Progenitor cell of endocrine pancreas (in vitro differentiated cells): Measurements from ENCODE around the gene HOXD12. TPM values are rescaled to one million over a fixed set of nuclear protein-coding genes. Genes with fewer than 3 reads are reported as not detected.

ENCODE experiments used
- DNase-seq: peaks from one replicate; pipeline ENCODE4 v3.0.0; 2021; ENCODE audit warnings: low spot score; ENCODE audit not compliant: unreplicated experiment
- H3K27ac Mint-ChIP-seq: 2 replicates; pipeline ENCODE4 v1.8.0; 2021; ENCODE audit warnings: mild to moderate bottlenecking, moderate library complexity, mixed read lengths
- H3K27me3 Mint-ChIP-seq: 2 replicates; pipeline ENCODE4 v1.8.0; 2021; ENCODE audit warnings: mixed read lengths
- H3K36me3 Mint-ChIP-seq: 2 replicates; pipeline ENCODE4 v1.8.0; 2022; ENCODE audit warnings: mixed read lengths; ENCODE audit not compliant: insufficient read depth
- H3K4me1 Mint-ChIP-seq: 2 replicates; pipeline ENCODE4 v1.8.0; 2021; ENCODE audit warnings: low read depth, mixed read lengths
- H3K4me3 Mint-ChIP-seq: 2 replicates; pipeline ENCODE4 v1.8.0; 2021; ENCODE audit warnings: low read depth, mild to moderate bottlenecking, moderate library complexity, mixed read lengths
- H3K9me3 Mint-ChIP-seq: 2 replicates; pipeline ENCODE4 v1.8.0; 2021; ENCODE audit warnings: low read depth, mixed read lengths
- CTCF ChIP-seq: fragments of 200-600 bp; sonication (generic); IDR thresholded peaks from one replicate; pipeline ENCODE4 v1.5.0; 2021; ENCODE audit warnings: antibody characterized with exemption, mild to moderate bottlenecking; ENCODE audit not compliant: unreplicated experiment
- microRNA-seq: library from miRNA; unstranded; fragments of <30 nt; microRNA quantifications from one replicate; pipeline ENCODE4 v1.1.0, GENCODE V29; 2020; ENCODE audit warnings: borderline number of aligned reads; ENCODE audit not compliant: unreplicated experiment
- total RNA-seq: library from RNA; stranded (reverse); gene quantifications from 2 replicates; pipeline ENCODE4 v1.2.1, GENCODE V29; 2021

Gene HOXD12
- total RNA-seq, 1 donor from 2014 or later, result not detected

- no peak for DNase-seq
- no peak for TF ChIP-seq CTCF
- peaks cover 97% of the 10 kb centered on the region for H3K27me3 Mint-ChIP-seq
- no peaks in the 10 kb centered on the region for H3K36me3 Mint-ChIP-seq
- H3K4me1 Mint-ChIP-seq, result no peaks in the 10 kb centered on the region
- peak within 1 kb of the TSS; percentile 40 for H3K4me3 Mint-ChIP-seq
- H3K27ac Mint-ChIP-seq, result no peak within 1 kb of the TSS
- no peaks in the 10 kb centered on the region for H3K9me3 Mint-ChIP-seq
These were observed 52.1 kb downstream of the HOXD12 start, which contains the start of gene HOXD4 for GRCh38 chr2:176151442-176152287. HOXD4 (plus strand) TSS chr2:176151550; CDS start chr2:176151634, 84 bp downstream.

Small RNA genes within 50 kb of the gene (microRNA-seq; reads per million reads assigned to microRNA genes)
- 21.5 reads per million, percentile 31 among the genes with 10 or more reads in this experiment for gene MIR10B

Other genes with a start within 250 kb of the HOXD12 start
- gene LNPK, start 97.5 kb upstream of the HOXD12 start, total RNA-seq, result 22.7 and 30.3 TPM in 2 replicates
- gene EVX2, start 15.8 kb upstream of the HOXD12 start, total RNA-seq, result not detected in 2 replicates
- gene HOXD13, start 7.1 kb upstream of the HOXD12 start, total RNA-seq, result not detected in 2 replicates
- gene HOXD11, start 7.5 kb downstream of the HOXD12 start, total RNA-seq, result not detected in 2 replicates
- gene HOXD10, start 17.0 kb downstream of the HOXD12 start, total RNA-seq, result not detected in 2 replicates
- not detected in 2 replicates for gene HOXD9, start 22.9 kb downstream of the HOXD12 start, total RNA-seq
- not detected in 2 replicates for gene HOXD8, start 29.9 kb downstream of the HOXD12 start, total RNA-seq
- gene HOXD4, start 51.8 kb downstream of the HOXD12 start, total RNA-seq, result not detected in 2 replicates
- gene HOXD3, start 57.5 kb downstream of the HOXD12 start, total RNA-seq, result not detected in 2 replicates
- gene HOXD1, start 88.9 kb downstream of the HOXD12 start, total RNA-seq, result 0.16 TPM in 1 of 2 replicates, not detected in the other
- 30.9 and 33.4 TPM in 2 replicates for gene MTX2, start 169.6 kb downstream of the HOXD12 start, total RNA-seq